ENCODE results near the gene TCAF1. TPM values are rescaled to one million over a fixed set of nuclear protein-coding genes. Genes with fewer than 3 reads are reported as not detected.
A peak's percentile ranks its signal among the peaks of the same experiment; 100 is the strongest.

TCAF1 gene
- total RNA-seq, 2 donors from 2014 or later = 39.5 to 44.9 TPM

DNA sequence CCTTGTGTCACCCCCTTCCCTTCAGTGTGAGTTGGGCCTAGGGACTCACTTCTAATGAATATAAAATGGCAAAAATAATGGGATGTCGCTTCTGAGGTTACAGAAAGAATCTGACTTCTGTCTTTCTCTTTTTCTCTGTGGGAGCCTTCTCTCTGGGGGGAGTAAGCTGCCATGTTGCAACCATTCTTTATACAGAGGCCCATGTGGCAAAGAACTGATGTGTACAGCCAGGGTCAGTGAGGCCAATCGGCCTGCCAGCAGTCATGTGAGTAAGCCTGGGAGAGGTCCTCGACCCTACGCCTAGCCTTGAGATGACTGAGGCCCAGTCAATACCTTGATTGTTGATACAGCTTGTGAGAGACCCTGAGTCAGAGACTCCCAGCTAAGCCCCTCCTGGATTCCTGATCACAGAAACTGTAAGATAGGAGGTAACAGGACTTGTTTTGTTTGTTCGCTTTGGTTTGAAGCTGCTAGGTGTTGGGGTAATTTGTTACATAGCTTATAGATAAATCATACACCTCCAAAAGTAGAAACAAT lies 1.7 kb downstream of the TCAF1 start:
- no peak overlapping the region for H3K4me3 ChIP-seq
- H3K4me1 ChIP-seq = peaks cover 13% of the 10 kb centered on the region
- TF ChIP-seq CTCF (IDR thresholded peaks at IDR 0.05) = no peak
- H3K27me3 ChIP-seq = no peaks in the 10 kb centered on the region
- peak overlapping the region; percentile 8 for H3K27ac ChIP-seq
- no peaks in the 10 kb centered on the region for H3K36me3 ChIP-seq
- H3K9ac ChIP-seq (ENCODE audit: low read depth in 2 of 2, low read length in 2 of 2) = peak overlapping the region in 1 of 2 donors; percentile 99
- DNase-seq = no peak
- H3K9me3 ChIP-seq = no peaks in the 10 kb centered on the region
- intact Hi-C loops (cut with DNase I) = no loop called here

- no peak for DNase-seq
These were observed 3.2 kb downstream of the TCAF1 start for GRCh38 chr7:143898810-143899209.

DNA sequence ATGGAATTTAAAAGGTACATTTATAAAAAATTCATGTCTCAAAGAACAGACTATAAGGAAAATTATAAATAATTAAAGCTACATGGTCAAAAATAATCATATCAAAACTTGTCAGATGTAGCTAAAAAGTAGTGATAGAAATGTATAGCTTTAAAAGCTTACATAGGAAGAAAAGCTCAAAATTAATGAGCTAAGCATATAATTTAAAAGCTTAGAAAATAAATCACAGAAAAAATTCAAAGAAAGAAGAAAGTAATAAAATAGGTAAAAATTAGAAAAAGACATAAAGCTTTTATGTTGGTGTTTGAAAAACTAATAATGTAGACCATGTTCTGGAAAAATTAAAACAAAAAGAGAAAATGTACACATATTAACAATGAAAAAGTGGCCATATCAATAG lies 5.3 kb downstream of the TCAF1 start:
- Histone ChIP-seq H3K9me3 (no peaks in the 10 kb centered on the region), H3K4me1 (peaks cover 13% of the 10 kb centered on the region), H3K9ac (ENCODE audit: low read depth in 2 of 2, low read length in 2 of 2) (no peak overlapping the region), H3K36me3 (no peaks in the 10 kb centered on the region), H3K27me3 (no peaks in the 10 kb centered on the region), H3K4me3 (no peak overlapping the region), H3K27ac (no peak overlapping the region)
- no peak for DNase-seq
- intact Hi-C loops (cut with DNase I) = no loop called here
- no peak for TF ChIP-seq CTCF (IDR thresholded peaks at IDR 0.05)

More at GRCh38 chr7:143898810-143899209, 3.2 kb downstream of the TCAF1 start:
- no peaks in the 10 kb centered on the region for H3K9me3 ChIP-seq
- intact Hi-C loops (cut with DNase I) = no loop called here
- no peak for TF ChIP-seq CTCF (IDR thresholded peaks at IDR 0.05)
- H3K27me3 ChIP-seq = no peaks in the 10 kb centered on the region
- H3K4me1 ChIP-seq = peaks cover 13% of the 10 kb centered on the region
- no peak overlapping the region for H3K9ac ChIP-seq (ENCODE audit: low read depth in 2 of 2, low read length in 2 of 2)
- H3K36me3 ChIP-seq = no peaks in the 10 kb centered on the region
- H3K4me3 ChIP-seq = no peak overlapping the region
- no peak overlapping the region for H3K27ac ChIP-seq

DNA sequence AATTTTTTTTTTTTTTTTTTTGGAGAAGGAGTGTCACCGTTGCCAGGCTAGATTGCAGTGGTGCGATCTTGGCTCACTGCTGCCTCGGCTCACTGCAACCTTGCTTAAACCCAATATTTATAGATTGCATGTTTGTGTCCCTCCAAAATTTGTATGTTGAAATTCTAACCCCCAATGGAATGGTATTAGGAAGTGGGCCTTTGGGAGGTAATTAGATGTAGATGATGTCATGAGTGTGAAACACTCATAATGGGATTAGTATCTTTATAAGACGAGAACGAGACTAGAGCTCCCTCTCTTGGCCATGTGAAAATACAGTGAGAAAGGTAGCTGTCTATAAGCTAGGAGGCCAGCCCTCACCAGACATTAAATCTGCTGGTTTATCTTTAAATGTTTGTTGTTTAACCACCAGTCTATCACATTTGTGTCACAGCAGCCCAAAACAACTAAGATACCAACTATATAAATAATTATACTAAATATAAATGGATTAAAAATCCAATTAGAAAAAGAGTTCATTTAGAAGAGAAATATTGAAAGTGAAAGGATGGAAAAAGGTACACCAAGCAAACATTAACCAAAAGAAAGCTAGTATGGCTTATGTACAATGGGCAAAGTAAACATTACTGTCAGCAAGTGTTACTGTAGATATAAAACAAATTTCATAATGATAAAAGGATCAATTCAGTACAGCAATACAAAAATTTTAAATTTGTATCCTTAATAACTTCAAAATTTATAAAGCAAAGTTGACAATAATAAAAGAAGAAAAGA lies 9.3 kb downstream of the TCAF1 start:
- intact Hi-C loops (cut with DNase I) = no loop called here
- no peaks in the 10 kb centered on the region for H3K9me3 ChIP-seq
- DNase-seq = no peak
- no peak overlapping the region for H3K27ac ChIP-seq
- H3K36me3 ChIP-seq = no peaks in the 10 kb centered on the region
- H3K4me3 ChIP-seq = no peak overlapping the region
- peak; percentile 25 for TF ChIP-seq CTCF (IDR thresholded peaks at IDR 0.05)
- no peak overlapping the region for H3K9ac ChIP-seq (ENCODE audit: low read depth in 2 of 2, low read length in 2 of 2)
- H3K27me3 ChIP-seq = no peaks in the 10 kb centered on the region
- H3K4me1 ChIP-seq = no peaks in the 10 kb centered on the region

GRCh38 chr7:143891457-143891856 lies 10.5 kb downstream of the TCAF1 start:
- TF ChIP-seq CTCF (IDR thresholded peaks at IDR 0.05) = no peak
- intact Hi-C loops (cut with DNase I) = no loop called here

More at GRCh38 chr7:143891457-143891856, 10.5 kb downstream of the TCAF1 start:
- H3K36me3 ChIP-seq = no peaks in the 10 kb centered on the region
- DNase-seq = no peak
- H3K4me3 ChIP-seq = no peak overlapping the region
- H3K9ac ChIP-seq (ENCODE audit: low read depth in 2 of 2, low read length in 2 of 2) = no peak overlapping the region
- no peaks in the 10 kb centered on the region for H3K4me1 ChIP-seq
- H3K27ac ChIP-seq = no peak overlapping the region
- H3K27me3 ChIP-seq = no peaks in the 10 kb centered on the region
- no peaks in the 10 kb centered on the region for H3K9me3 ChIP-seq
